HG03460 (cell line): ENCODE data around the gene MUC5B.

Experiments
- ATAC-seq: cut with Tn5 transposase; IDR thresholded peaks from one replicate; pipeline ENCODE4 v1.9.1; 2021; ENCODE audit not compliant: unreplicated experiment

Gene MUC5B

DNA sequence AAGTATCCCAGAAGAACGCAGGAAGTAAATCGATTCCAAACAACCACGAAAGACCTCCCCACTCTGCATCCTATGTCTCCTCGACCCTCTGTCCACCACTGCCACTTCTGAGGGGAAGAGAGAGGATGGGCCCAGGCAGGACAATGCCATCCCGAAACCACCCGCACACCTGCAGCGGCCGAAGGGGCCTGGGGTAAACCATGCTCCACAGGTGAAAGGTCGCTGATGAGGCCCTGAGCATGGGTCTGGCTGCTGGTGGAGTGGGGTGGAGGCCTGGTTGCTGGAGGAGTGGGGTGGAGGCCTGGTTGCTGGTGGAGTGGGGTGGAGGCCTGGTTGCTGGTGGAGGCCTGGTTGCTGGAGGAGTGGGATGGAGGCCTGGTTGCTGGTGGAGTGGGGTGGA is 73.4 kb downstream of the MUC5B start:
- ATAC-seq, result no peak

DNA sequence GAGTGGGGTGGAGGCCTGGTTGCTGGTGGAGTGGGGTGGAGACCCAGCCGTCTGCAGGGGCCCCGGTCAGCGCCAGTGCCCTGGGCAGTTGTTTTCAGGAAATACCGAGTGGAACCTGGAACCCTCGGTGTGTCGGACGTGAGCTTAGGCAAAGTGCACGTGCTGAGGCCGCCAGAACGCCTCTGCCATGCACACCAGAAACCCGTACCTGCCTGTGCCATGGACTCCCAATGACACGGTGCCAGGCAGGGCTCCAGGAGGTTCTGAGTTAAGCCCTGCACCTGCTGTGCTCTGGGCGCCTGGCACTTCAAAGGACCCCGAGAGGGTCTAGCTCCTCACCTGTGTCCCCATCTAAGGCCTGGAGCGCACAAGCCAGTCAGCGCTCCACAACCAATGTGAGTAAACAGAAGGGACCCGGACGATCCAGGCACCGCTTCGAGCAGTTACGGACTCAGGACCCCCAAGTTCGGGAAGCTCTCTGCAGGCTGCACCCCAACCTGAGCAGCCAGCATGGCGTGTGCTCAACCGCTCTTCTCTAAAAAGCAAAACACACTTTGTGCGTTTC is 74.2 kb downstream of the MUC5B start:
- ATAC-seq, result no peak

DNA sequence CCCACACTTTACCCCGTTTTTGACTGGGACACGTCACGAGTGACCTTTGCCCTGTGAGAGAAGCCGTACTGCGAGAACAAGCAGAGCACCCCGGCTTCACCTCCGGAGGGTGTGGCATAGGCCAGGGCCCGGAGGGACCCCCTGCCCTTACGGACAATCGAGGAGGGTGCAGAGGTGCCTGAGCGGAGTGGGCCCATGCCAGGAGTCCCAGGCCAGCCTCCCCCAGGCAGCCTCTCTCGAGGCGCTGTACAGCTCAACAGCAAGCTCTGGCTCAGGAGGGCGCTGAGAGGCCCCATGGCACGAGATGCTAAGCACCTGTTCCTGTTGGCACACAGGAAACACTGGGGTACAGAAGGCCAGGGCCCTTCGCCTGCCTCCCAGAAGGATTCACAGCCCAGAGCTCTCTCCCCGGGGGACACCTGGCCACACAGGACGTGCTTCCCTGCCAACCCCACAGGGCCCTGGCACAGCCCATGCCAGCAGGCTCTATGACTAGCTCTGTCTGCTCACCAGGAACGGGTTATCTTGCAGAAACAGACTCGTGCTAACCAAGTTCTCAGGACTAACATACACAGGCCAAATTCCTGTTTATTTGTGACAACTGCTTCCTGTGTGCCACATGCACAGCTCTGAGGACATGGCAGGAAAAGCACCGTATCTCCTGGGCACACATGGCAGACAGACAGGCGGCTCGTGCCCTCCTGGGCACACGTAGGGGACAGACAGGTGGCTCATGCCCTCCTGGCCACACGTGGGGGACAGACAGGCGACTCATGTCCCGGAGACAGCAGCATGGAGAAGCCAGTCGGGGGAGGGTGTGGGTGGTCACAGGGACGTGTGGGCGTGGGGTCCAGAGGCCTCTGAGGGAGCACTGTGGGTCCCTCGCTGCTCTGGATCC is 75.0 kb downstream of the MUC5B start:
- ATAC-seq, result no peak

DNA sequence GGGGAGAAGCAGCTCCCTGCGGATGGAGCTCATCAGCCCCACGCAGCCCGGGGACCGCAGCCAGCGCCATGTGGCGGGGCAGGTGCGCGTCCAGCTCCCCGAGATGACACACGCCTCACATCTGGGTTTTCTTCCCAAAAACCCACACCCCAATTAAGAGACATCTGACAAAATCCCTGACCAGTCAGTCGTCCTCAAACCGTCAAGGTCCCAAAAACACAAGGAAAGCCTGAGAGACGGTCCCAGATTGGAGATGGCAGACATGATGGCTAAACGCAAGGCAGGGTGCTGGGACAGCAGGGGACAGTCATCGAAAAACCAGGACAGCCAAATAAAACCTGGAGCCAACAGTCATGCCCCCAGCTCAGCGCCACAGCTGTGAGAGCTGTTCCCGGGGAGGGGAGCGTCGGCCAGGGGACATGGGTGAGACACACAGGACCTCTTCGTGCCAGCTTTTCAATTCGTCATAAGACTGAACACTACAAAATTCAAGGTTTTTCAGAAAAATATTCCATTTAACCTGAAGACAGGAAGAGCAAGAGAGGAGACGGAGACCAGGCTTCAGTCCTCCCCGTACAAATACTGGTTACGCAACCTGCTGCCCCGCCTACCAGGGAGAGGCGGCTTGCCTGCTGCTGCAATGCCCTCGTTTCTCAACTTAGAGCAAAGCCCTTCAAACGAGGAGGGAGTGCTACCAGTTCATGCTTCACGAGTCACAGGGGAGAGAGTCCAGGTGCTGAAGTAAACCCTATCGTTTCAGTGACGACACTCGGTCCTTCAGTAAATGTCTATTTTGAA is 76.0 kb downstream of the MUC5B start:
- ATAC-seq, result no peak

DNA sequence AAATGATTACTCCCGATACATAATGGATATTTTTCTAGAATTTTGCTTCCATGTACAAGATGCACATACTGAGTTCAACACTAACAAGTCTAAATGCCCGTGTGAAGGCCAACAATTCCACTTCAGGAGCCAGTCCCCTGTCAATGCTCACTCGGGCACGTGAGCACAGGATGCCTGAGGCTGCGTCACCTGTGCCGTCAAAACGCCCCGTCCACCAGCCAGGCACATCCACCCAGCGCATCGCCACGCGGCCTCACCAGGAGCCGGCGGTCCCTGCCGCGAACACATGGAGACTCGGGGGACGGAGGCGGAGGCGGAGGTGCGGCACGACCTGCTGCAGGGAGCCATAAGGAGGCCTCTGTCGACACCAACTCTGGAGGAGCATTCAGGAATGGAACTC is 76.8 kb downstream of the MUC5B start:
- ATAC-seq, result no peak

DNA sequence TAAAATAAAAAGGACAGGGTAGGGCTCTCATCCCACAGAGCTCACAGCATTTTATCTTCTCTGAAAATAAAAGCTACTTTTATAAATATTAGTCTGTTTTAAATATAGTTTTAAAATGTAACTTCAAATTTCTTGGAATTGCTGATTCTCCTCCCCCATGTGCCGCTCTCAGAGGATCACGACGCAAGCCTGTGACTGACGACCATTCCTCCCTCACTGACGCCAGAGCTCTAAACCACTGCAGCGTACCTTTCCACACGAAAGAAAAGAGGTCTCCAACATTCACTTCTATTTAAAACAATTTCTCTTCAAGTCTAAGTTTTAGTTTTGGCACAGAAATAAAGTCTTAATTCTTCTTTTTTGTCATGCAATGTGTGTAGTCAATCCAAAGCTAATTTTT is 77.3 kb downstream of the MUC5B start:
- no peak for ATAC-seq

DNA sequence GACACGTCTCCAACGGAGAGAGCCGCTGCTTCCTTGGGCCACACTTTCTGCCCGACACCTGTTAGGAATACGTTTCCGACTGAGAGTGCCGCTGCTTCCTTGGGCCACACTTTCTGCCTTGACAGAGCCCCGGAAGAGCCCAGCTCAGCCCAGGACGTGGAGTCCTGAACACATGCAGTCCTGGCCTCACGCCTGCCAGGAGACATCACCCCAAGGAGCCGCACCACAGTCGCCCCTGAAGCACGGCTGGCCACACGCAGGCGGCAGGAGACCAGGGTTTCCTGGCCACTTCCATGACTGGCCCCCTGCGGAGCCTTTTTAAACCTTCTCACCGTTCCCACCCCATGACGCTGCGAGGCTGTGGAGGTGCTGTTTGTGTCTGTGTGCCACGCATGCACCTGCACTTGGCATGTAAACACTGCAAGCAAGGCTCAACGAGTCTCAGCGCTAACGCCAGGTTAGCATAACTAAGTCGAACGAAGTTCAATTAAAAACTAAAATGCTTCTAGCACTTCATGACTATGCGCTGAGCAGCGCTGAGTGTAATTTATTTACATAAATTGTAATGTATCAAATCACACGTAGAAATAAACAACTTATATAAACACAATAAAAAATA is 77.8 kb downstream of the MUC5B start:
- ATAC-seq, result no peak

DNA sequence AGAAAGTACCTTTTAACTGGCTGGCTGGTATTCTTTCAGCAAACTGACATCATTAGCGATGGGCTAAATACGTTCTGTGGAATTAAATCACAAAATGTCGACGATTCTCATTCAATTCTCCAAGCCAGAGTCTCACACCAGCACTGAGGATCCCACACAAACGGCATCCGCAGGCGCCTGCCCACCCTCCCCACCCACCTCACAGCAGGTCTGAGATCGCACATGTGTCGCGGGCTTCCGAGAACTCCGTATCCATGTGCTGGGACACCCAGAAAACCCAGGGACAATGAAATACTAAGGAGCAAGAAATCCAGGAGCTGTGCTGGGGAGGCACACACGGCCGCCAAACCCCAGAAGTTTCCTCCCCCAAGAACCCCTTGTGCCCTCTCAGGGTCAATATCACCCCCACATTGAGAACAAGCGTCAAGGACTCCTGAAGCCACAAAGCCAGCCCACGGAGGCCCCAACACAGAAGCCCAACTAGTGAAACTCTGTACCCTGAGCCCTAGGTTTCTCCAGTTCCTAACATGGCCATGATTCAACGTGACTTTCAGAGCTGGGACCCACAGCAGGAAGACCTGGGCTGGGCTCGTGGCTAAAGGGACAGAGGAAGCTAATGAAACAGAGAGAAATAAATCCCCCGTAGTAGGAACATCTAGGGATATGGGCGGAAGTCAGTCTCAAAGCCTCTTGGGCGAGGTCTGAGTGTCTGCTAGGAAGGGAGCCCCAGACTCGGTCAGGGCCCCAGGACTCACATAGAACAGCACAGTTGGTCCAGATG is 78.5 kb downstream of the MUC5B start:
- no peak for ATAC-seq

DNA sequence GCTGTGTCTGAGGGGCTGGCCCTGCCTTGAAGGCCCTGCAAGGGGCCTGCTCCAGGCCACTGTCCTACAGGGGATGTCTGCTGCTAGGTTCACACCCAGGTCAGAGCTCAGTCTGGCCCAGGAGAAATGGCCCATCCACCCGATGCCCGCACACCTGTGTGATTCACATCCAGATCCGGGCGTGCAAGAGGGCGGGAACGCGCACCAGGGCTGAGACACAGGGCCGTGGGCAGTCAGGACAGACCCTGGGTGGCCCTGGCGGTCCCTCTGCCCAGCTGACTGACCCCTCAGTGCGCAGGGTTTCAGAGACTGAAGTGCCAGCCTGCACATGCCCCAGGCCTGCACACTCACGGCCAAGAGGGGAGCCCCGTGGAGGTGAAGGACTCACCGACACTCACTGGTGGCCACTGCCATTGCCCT is 79.2 kb downstream of the MUC5B start:
- no peak for ATAC-seq

DNA sequence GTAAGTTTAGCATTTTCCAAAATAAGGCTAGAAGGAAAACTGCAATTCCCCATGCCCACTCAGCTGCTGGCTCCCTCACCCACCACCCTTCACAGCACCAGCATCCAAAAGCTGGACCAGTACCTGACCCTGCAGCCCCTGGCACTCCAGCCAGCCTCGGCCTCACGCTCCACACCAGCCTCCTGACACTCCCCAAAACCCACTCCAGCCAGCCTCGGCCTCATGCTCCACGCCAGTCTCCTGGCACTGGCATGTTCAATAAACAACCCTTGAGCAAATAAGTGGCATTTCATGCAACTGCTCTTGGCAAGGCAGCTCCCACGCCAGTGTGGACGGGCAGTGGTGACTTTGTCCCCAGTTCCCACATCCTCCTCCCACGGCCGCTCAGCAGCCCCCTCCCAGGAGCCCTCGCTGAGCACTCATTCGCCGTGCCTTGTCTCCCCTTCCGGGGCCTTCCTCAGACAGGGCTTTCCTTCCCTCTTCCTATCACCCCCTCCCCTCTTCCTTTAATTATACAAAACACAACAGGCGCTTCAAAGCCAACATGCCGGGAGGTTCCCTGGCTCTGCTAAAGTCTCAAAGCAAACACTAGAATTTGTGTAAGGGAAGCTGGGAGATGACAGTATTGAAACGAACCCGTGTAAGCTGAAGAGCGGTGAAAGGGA is 79.7 kb downstream of the MUC5B start:
- ATAC-seq, result no peak

DNA sequence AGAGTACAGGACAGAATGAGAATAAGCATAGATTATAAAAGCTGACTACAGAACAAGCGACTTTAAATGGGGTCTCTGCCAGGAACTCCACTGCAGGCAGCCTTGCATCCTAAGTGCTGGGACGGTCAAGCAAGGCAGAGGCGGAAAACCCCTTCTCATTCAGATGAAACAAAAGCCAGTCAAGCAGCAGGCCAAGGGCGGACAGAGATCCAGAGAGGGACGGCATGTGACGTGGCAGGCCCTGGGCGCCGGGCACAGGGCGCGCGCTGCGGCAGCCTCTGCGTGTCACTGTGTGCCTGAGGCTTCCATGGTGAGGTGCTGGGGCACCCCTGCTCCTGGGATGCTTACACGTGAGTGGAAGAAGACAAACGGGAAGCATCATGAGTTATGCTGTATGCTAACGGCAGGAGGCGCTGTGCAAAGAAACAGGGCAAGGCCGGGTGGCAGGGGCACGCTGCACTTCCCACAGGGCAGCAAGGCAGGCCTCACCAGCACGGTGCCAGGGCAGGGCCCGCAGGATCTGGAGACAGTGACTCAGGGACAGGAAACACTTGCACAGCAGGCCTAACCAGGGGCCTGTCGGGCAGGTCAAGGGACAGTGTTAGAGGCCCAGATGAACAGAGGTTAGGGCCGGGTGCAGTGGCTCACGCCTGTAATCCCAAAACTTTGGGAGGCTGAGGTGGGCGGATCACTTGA is 80.4 kb downstream of the MUC5B start:
- ATAC-seq, result no peak

DNA sequence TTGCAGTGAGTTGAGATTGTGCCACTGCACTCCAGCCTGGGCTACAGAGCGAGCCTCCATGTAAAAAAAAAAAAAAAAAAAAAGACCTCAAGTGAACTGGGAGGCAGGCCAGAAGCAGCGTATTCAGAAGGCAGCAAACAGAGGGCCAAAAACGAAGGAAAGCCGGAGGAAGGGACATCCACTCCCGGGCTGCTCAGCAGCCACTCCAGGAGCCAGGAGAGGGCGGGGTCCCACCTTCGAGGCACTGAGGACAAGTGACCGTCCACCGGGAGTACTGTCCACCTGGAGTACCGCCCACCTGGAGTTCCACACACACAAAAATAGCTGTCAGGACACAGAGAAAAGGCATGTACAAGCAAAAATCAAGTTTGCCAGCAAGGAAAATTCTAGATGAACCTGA is 81.1 kb downstream of the MUC5B start:
- ATAC-seq, result no peak

DNA sequence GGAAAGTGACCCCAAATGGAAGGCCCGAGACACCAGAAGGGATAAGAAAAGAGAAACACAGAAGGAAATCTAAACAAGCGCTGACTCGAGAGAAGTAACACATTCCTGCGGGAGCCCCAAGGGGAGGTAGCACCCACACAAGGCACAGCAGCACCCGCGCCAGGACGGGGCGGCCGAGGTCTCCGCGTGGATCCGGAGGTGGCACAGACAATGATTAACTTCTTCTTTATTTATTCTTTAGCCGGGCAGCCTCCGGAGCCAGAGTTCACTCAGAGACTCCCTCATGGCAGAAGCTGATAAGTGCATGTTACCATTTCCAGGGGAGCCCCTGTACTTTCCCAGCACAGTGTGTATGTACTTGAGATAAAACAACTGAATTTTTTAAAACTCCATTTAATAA is 81.5 kb downstream of the MUC5B start:
- no peak for ATAC-seq

DNA sequence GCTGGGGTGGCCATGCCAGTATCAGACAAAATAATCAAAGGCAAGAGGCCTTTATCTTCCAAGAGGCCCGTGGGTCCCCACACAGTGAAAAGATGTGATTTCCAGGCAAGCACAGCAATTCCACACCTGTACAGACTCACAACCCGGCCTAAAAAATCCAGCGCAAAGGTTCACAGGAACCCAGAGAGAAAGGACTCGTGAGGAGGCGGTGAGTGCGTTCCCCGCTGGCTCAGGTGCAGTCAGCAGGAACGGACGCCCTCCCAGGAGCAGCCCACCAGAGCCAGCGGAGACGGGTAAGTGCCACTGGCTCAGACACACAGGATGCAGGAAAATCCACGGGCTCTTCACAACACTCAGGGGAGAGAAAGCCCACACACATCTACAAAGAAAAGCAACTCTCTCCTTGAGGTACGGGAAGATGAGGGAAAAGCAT is 82.2 kb downstream of the MUC5B start:
- no peak for ATAC-seq

DNA sequence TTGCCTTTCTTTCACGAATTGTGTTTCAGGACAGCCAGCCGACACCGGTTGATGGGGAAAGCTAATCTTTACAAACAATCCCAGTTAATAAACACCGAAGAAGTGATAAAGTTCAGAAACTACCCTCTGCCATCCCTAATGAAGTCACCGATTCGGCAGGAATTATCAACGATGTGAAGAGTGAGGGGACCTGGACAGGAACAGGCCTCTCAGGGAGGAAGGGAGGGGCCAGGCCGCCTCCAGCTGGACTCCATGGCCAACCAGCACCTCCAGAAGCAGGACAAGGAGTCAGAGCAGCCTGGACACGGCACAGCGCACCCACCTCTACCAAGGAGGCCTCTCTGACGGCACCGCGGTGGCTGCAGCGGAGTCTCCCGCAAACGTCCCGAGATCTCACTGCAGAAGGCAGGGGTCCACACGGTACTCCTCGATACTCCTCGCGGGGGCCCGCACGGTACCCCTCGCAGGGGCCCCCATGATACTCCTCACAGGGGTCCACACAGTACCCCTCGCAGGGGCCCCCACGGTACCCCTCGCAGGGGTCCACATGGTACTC is 82.7 kb downstream of the MUC5B start:
- no peak for ATAC-seq

DNA sequence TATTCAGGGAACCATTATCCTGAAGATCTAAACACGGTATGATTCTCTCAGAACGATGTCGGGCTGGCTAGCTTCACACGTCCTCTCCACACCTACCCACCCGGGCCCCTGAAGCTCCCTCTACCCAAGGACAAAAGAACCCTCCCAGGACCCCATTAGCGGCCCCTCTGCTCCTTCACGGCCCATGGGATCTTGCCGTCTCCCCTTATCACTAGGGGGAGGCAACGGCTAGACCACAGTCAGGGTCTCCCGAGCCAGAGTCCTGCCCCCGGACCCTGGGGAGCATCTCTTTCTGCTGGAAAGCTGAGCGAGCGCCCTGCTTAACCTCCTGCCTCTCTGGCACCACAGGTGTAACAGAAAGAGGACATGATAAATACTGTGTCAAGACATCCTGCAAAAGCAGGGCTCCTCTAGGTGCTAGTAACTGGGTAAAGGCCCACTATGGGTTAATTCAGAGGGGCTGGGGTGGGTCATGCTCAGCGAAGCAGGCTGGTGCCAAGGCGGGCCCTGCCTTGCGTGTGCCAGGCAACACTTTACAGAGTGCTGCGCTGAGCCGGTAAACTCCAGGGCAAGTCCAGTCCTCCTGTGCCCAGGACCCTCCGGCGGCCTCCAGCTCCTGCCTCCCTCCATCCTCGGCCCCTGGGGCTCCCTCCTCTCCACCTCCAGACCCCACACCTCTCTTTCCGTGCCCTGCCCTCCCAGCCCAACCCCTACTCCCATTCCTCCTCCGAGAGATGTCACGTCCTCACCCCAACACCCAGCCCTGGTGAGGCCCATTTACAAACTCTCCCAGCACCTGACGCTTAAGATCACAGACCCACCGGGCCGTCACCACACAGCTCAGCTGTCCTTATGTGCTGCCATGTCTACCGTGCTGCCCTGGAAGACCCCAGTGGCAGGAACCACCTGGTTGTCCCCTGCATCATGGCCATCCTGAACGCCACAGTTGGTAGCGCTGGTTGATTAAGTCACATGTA is 83.6 kb downstream of the MUC5B start:
- ATAC-seq, result no peak

DNA sequence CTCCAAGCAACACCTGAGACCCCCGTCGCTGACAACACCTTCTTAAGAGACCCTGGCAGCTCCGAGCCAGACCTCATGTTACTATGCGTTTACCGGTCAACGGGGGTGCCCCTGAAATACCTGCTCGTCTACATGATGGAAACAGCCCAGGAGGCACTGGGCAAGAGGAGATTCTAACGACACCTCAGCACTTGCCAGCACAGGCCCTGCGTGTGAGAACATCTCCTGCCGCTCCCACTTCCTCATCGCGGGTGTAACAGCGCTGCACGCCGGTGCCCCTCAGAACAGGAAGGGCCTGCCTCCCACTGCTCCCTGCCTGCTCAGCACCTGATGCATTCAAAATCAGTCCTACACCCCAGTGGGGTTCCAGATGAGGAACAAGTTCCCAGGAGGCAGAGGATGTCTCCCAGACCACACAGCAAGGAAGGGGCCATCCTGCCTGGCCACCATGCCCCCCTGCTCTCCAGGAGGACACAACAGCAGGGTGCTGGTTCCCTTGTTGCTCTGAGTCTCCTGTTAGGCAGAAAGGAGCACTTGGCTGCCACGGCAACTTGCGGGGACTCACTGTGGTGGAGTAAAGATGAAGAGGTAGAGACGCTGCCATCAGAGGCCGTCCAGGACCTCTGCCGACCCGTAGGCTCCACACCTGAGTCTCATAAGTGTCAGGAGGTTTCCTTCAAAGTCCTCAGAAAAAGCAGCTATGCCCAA is 84.5 kb downstream of the MUC5B start:
- ATAC-seq, result no peak
